Body of pancreas (tissue), 4 donors: ENCODE results near the gene RBBP8NL. TPM values are rescaled to one million over a fixed set of nuclear protein-coding genes. Genes with fewer than 3 reads are reported as not detected.

ENCODE experiments used
- ATAC-seq: fragments of 150-250 bp; one replicate; pipeline ENCODE4 v1.9.1; 2016
- DNase-seq, 4 donors: peaks; one replicate each; pipeline ENCODE4 v3.0.0-alpha.2; 2019
- H3K27ac ChIP-seq, 4 donors: fragments of 200-600 bp; sonication (generic); 1 replicate in 3 of 4; 2 replicates in 1 of 4; pipeline versions ENCODE4 v1.5.1 to v1.6.1; 2016 to 2019; ENCODE audit warnings: mild to moderate bottlenecking in 1 of 4, mixed read lengths in 1 of 4, moderate library complexity in 1 of 4
- H3K27me3 ChIP-seq, 2 donors: fragments of 200-600 bp; sonication (generic); one replicate each; pipeline ENCODE4 v1.6.0; 2016; ENCODE audit warnings: mild to moderate bottlenecking in 1 of 2
- H3K36me3 ChIP-seq, 2 donors: fragments of 200-600 bp; sonication (generic); replicated peaks in 1 of 2; 2 replicates each; pipeline ENCODE4 v1.5.1; 2016; ENCODE audit warnings: low read depth in 2 of 2; ENCODE audit not compliant: insufficient read depth in 1 of 2
- H3K4me1 ChIP-seq: fragments of 200-600 bp; sonication (generic); one replicate; pipeline ENCODE4 v1.6.0; 2016
- H3K4me3 ChIP-seq, 2 donors: fragments of 200-600 bp; sonication (generic); 1 replicate in 1 of 2; 2 replicates in 1 of 2; pipeline ENCODE4 v1.5.1; 2016 to 2019
- H3K9me3 ChIP-seq, 3 donors: fragments of 200-600 bp; sonication (generic); 1 replicate in 2 of 3; 2 replicates in 1 of 3; pipeline ENCODE4 v1.5.1; 2016
- CTCF ChIP-seq, 7 experiments: fragments of 450-650 bp in 4 of 7; fragments of 200-600 bp in 3 of 7; sonication (generic) in 3 of 7; IDR thresholded peaks; one replicate each; pipeline ENCODE4 v1.5.1; 2016 to 2019; ENCODE audit warnings: antibody characterized with exemption in 7 of 7
- POLR2A ChIP-seq, 3 donors: fragments of 450-650 bp; IDR thresholded peaks; one replicate each; pipeline ENCODE4 v1.6.1; 2016; ENCODE audit warnings: antibody characterized with exemption in 3 of 3, mild to moderate bottlenecking in 2 of 3
- WGBS, 2 donors: methylation state at CpG; one replicate each; pipeline ENCODE4 v1.1.5; 2017; 5-methylcytosine and 5-hydroxymethylcytosine counted together
- intact Hi-C: fragments of 100-400 bp; cut with DNase I; formaldehyde crosslinking; loops from one replicate; pipeline ENCODE4 v1.15.1; 2023
- total RNA-seq, 2 donors: library from RNA; depleted of rRNA; stranded (reverse); fragments of >200 nt; gene quantifications; one replicate each; pipeline ENCODE4 v1.1.0, GENCODE V29; 2016

Gene RBBP8NL
- total RNA-seq, 2 donors from 2014 or later, result 2.3 TPM

- H3K4me3 ChIP-seq, result no peak overlapping the region
- WGBS, 2 donors, result 67 to 80% methylated on average over 16 to 21 of the region's 23 CpGs
- no peaks in the 10 kb centered on the region for H3K36me3 ChIP-seq
- no peaks in the 10 kb centered on the region for H3K9me3 ChIP-seq
- DNase-seq (no peak), ATAC-seq (no peak)
- H3K4me1 ChIP-seq, result peaks cover 26% of the 10 kb centered on the region
- intact Hi-C loops, result no loop called here
- H3K27ac ChIP-seq, result no peak overlapping the region
- TF ChIP-seq CTCF (IDR thresholded peaks at IDR 0.05), result no peak
- no peak for TF ChIP-seq POLR2A (IDR thresholded peaks at IDR 0.05)
- H3K27me3 ChIP-seq, result no peaks in the 10 kb centered on the region
Measured at GRCh38 chr20:62424249-62425107, 2.9 kb downstream of the RBBP8NL start.

- Histone ChIP-seq H3K27me3 (no peaks in the 10 kb centered on the region), H3K27ac (no peak overlapping the region), H3K4me3 (no peak overlapping the region), H3K36me3 (no peaks in the 10 kb centered on the region), H3K4me1 (peaks cover 22% of the 10 kb centered on the region), H3K9me3 (no peaks in the 10 kb centered on the region)
- ATAC-seq, result no peak
- WGBS, 2 donors, result 71% methylated on average over 6 of the region's 10 CpGs; no CpG with 5 or more reads in 1 of the 2 donors
- no peak for DNase-seq
- intact Hi-C loops, result no loop called here
- TF ChIP-seq CTCF (IDR thresholded peaks at IDR 0.05), result no peak
- no peak for TF ChIP-seq POLR2A (IDR thresholded peaks at IDR 0.05)
Measured at GRCh38 chr20:62423326-62423706, 4.0 kb downstream of the RBBP8NL start.

- no peak for TF ChIP-seq POLR2A (IDR thresholded peaks at IDR 0.05)
- no peak for TF ChIP-seq CTCF (IDR thresholded peaks at IDR 0.05)
- intact Hi-C loops, result no loop called here
- DNase-seq, result no peak
- no peak overlapping the region for H3K4me3 ChIP-seq
- 73 to 90% methylated on average over 7 to 20 of the region's 20 CpGs for WGBS, 2 donors
- no peaks in the 10 kb centered on the region for H3K27me3 ChIP-seq
- ATAC-seq, result no peak
- peaks cover 17% of the 10 kb centered on the region for H3K4me1 ChIP-seq
- no peak overlapping the region for H3K27ac ChIP-seq
- H3K36me3 ChIP-seq, result no peaks in the 10 kb centered on the region
- no peaks in the 10 kb centered on the region for H3K9me3 ChIP-seq
Measured at GRCh38 chr20:62422636-62423325, 4.6 kb downstream of the RBBP8NL start.

- no peak overlapping the region for H3K27ac ChIP-seq
- intact Hi-C loops, result no loop called here
- WGBS, 2 donors, result 94 to 98% methylated on average over 5 to 6 of the region's 6 CpGs
- peaks cover 6% of the 10 kb centered on the region for H3K4me1 ChIP-seq
- no peak overlapping the region for H3K4me3 ChIP-seq
- H3K27me3 ChIP-seq, result no peaks in the 10 kb centered on the region
- no peaks in the 10 kb centered on the region for H3K9me3 ChIP-seq
- ATAC-seq (no peak), DNase-seq (no peak)
- TF ChIP-seq POLR2A (IDR thresholded peaks at IDR 0.05) (no peak), CTCF (IDR thresholded peaks at IDR 0.05) (no peak)
- H3K36me3 ChIP-seq, result no peaks in the 10 kb centered on the region
Measured at GRCh38 chr20:62421716-62421990, 5.7 kb downstream of the RBBP8NL start.
